ENCODE measurements around the gene FANCL.

- TF ChIP-seq POLR2A (IDR thresholded peaks at IDR 0.05) (no peak), CTCF (IDR thresholded peaks at IDR 0.05) (no peak)
These were observed 102.6 kb downstream of the FANCL start for GRCh38 chr2:58138396-58139030.

Data from right lobe of liver (tissue), 4 donors.